ENCODE results near the gene KRT1. TPM values are rescaled to one million over a fixed set of nuclear protein-coding genes. Genes with fewer than 3 reads are reported as not detected.

Gene KRT1
- total and polyA plus RNA-seq, 2 donors, result 9.3 to 507 TPM

Other genes starting within 250 kb of the KRT1 start
- 0.14 TPM for gene KRT75, start 246.0 kb downstream of the KRT1 start, total RNA-seq
- 6.8 TPM for gene KRT75, start 246.0 kb downstream of the KRT1 start, polyA plus RNA-seq
- 0.61 TPM for gene KRT6B, start 228.3 kb downstream of the KRT1 start, total RNA-seq
- gene KRT6B, start 228.3 kb downstream of the KRT1 start, polyA plus RNA-seq, result 30.7 TPM
- 0.28 TPM for gene KRT6C, start 206.6 kb downstream of the KRT1 start, total RNA-seq
- gene KRT6C, start 206.6 kb downstream of the KRT1 start, polyA plus RNA-seq, result 23.5 TPM
- 14.4 TPM for gene KRT6A, start 187.2 kb downstream of the KRT1 start, total RNA-seq
- 671 TPM for gene KRT6A, start 187.2 kb downstream of the KRT1 start, polyA plus RNA-seq
- gene KRT5, start 160.0 kb downstream of the KRT1 start, total RNA-seq, result 326 TPM
- gene KRT5, start 160.0 kb downstream of the KRT1 start, polyA plus RNA-seq, result 1,023 TPM
- gene KRT71, start 127.3 kb downstream of the KRT1 start, total RNA-seq, result 0.57 TPM
- 3.6 TPM for gene KRT71, start 127.3 kb downstream of the KRT1 start, polyA plus RNA-seq
- gene KRT74, start 106.6 kb downstream of the KRT1 start, total RNA-seq, result 0.09 TPM
- 0.34 TPM for gene KRT74, start 106.6 kb downstream of the KRT1 start, polyA plus RNA-seq
- 0.33 TPM for gene KRT72, start 78.9 kb downstream of the KRT1 start, total RNA-seq
- gene KRT72, start 78.9 kb downstream of the KRT1 start, polyA plus RNA-seq, result 12.0 TPM
- 0.28 TPM for gene KRT73, start 61.8 kb downstream of the KRT1 start, total RNA-seq
- gene KRT73, start 61.8 kb downstream of the KRT1 start, polyA plus RNA-seq, result 1.9 TPM
- gene KRT2, start 28.2 kb downstream of the KRT1 start, total RNA-seq, result 3.6 TPM
- 26.4 TPM for gene KRT2, start 28.2 kb downstream of the KRT1 start, polyA plus RNA-seq
- gene KRT77, start 23.1 kb upstream of the KRT1 start, total RNA-seq, result 0.66 TPM
- 4.1 TPM for gene KRT77, start 23.1 kb upstream of the KRT1 start, polyA plus RNA-seq
- gene KRT76, start 96.9 kb upstream of the KRT1 start, total RNA-seq, result 0.14 TPM
- 0.91 TPM for gene KRT76, start 96.9 kb upstream of the KRT1 start, polyA plus RNA-seq
- 0.14 TPM for gene KRT3, start 115.7 kb upstream of the KRT1 start, total RNA-seq
- gene KRT3, start 115.7 kb upstream of the KRT1 start, polyA plus RNA-seq, result 1.0 TPM
- 0.66 TPM for gene KRT4, start 133.7 kb upstream of the KRT1 start, total RNA-seq
- 24.8 TPM for gene KRT4, start 133.7 kb upstream of the KRT1 start, polyA plus RNA-seq
- 1.0 TPM for gene KRT79, start 153.9 kb upstream of the KRT1 start, total RNA-seq
- 25.8 TPM for gene KRT79, start 153.9 kb upstream of the KRT1 start, polyA plus RNA-seq
- gene KRT78, start 168.6 kb upstream of the KRT1 start, total RNA-seq, result 0.42 TPM
- gene KRT78, start 168.6 kb upstream of the KRT1 start, polyA plus RNA-seq, result 7.2 TPM
- 100 TPM for gene KRT8, start 224.7 kb upstream of the KRT1 start, total RNA-seq
- gene KRT8, start 224.7 kb upstream of the KRT1 start, polyA plus RNA-seq, result 142 TPM

Data from thymus (tissue), 2 donors.